ENCODE data around the gene CCDC146. TPM values are rescaled to one million over a fixed set of nuclear protein-coding genes. Genes with fewer than 3 reads are reported as not detected.
A peak's percentile ranks its signal among the peaks of the same experiment; 100 is the strongest.
"Not testable (repeated sequence)": the region's sequence is repeated elsewhere in the genome, so short reads cannot be mapped to it uniquely, and the experiment has no call there.

The CCDC146 gene
- total RNA-seq, 4 donors from 2014 or later = 12.8 to 34.0 (median 29.3) TPM

DNA sequence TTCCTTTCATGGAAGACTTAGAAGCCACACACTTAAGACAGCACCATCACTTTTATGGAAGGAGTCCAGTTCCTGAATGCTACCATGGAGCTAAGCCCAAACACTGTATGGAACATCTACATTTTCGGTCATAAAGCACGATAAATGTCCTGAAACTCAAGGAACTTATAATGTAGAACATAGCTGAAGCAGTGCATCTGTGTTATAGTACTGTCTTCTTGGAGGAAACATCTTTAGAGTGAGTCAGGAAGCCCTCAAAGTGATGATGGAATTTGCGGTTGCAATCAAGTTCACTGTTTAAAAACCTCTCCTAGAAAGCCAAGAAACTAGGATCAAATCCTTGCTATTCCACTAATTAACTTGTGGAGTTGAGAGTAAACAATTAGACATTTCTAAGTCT is 16.5 kb upstream of the CCDC146 start:
- H3K4me1 ChIP-seq; H3K27ac ChIP-seq; H3K27me3 ChIP-seq; H3K9me3 ChIP-seq; H3K4me3 ChIP-seq; DNase-seq; intact Hi-C loops (cut with DNase I; ENCODE audit: low total_unique reads); H3K36me3 ChIP-seq: not testable (repeated sequence)

DNA sequence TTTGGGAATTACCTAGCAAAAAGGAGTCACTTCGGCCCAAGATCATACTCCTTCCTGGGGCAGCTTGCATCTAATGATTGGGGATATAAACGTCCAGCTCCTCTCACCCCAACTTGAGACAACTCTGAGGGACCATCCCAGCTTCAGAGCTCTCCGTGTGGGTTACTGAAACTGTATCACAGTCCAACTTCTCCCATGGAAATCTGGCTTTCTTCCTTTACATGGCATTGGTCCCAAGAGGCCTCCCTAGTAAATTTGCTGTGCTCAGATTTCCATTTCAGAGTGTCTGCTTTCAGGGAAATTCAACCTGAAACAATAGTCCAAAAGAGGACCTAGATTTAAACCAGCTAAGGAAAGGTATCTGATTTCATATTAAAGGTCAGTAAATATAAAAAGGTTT is 14.8 kb upstream of the CCDC146 start:
- H3K4me3 ChIP-seq; H3K4me1 ChIP-seq; H3K9me3 ChIP-seq; H3K36me3 ChIP-seq; H3K27me3 ChIP-seq; intact Hi-C loops (cut with DNase I; ENCODE audit: low total_unique reads); DNase-seq: not testable (repeated sequence)
- H3K27ac ChIP-seq = peak overlapping the region; percentile 5 to 8

DNA sequence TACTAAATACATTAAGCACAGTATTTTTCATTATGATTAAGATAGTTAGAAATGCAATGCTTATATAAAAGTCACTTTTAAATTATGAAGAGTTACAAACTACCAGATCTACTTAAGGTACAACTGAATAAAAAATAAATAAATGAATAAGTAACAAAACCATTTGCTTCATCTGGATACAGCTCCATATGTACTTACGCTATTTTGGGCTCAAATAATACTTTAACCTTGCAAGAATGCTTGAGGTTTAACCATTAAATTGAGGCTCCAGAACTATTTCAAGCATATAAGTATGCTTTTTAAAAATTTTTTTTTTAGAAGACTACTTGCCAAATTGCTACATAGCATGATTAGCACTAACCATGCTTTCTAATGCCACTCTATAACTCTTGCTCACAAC is 14.1 kb upstream of the CCDC146 start:
- H3K4me1 ChIP-seq; H3K4me3 ChIP-seq; H3K9me3 ChIP-seq; H3K27me3 ChIP-seq; intact Hi-C loops (cut with DNase I; ENCODE audit: low total_unique reads); H3K36me3 ChIP-seq; H3K27ac ChIP-seq; DNase-seq: not testable (repeated sequence)

DNA sequence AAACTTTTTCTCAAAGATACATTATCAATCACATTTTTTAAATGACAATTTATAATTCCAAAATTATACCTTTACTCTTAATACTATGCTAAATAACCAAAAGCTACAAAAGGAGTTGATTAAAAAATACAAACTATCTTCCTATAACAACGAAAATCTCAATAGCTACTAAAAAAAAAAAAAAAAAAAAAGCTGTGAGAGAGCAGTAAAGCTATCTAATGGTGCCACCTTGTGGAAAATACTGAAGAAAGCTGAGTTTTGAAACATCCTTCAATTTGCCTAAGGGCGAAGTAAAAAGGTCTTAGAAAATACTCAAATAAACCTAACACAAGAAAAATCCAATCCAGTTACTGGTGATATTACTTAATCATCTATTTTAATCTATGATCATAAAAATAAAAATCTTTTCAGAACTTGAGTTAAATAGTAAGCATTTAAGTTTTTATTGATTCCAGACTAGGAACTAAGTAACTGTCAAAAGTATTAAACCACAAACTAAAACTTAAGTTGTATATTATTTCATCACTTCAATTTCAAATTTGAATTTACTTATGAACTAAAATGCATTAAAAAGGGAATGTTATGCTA is 9.6 kb upstream of the CCDC146 start:
- H3K4me1 ChIP-seq = not testable (repeated sequence)

DNA sequence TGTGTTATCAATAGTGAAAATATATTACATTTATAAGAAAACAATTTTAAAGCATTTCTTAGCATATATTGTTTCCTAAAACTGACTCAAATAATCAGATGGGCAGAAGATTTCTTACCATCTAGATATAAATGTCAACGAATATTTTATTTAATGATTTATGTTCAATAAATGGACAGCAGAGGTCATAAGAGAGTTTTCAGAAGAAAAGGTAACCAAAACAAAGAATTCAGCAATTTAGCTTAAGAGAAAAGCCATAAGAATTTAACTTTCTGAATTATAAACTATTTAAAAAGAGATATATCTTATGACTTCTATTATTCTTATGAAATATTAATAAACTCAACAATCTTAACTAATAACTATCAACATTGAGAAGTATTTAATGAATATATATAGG is 3.1 kb downstream of the CCDC146 start:
- H3K36me3 ChIP-seq; H3K4me1 ChIP-seq; H3K27me3 ChIP-seq; intact Hi-C loops (cut with DNase I; ENCODE audit: low total_unique reads); DNase-seq; H3K27ac ChIP-seq; H3K9me3 ChIP-seq; H3K4me3 ChIP-seq: not testable (repeated sequence)

More for the DNA sequence above, 9.6 kb upstream of the CCDC146 start:
- H3K36me3 ChIP-seq; intact Hi-C loops (cut with DNase I; ENCODE audit: low total_unique reads); H3K27me3 ChIP-seq; DNase-seq; H3K4me3 ChIP-seq; H3K27ac ChIP-seq; H3K9me3 ChIP-seq: not testable (repeated sequence)
- TF ChIP-seq, protein P1, sequence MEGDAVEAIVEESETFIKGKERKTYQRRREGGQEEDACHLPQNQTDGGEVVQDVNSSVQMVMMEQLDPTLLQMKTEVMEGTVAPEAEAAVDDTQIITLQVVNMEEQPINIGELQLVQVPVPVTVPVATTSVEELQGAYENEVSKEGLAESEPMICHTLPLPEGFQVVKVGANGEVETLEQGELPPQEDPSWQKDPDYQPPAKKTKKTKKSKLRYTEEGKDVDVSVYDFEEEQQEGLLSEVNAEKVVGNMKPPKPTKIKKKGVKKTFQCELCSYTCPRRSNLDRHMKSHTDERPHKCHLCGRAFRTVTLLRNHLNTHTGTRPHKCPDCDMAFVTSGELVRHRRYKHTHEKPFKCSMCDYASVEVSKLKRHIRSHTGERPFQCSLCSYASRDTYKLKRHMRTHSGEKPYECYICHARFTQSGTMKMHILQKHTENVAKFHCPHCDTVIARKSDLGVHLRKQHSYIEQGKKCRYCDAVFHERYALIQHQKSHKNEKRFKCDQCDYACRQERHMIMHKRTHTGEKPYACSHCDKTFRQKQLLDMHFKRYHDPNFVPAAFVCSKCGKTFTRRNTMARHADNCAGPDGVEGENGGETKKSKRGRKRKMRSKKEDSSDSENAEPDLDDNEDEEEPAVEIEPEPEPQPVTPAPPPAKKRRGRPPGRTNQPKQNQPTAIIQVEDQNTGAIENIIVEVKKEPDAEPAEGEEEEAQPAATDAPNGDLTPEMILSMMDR (IDR thresholded peaks at IDR 0.05) = peak in 1 of 4 experiments; percentile 10

DNA sequence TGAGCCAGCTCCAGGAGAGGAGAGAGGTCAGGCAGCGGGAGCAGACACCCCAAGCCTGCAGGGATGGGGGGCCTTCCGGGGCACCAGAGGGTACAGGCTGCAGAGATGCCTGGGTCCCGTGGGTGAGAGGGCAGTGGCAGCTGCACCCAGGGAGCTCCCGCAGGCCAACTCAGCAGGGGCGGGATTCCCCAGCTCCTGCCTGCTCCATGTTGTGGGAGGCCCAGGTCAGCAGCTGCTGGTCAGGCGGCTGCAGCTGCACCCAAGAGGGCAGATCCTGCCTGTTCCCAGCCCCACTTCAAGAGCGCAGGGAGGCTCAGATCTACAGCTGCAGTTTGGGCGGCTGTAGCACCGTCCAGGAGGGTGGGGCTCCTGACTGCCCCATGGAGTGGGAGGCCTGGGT is 4.6 kb downstream of the CCDC146 start:
- intact Hi-C loops (cut with DNase I; ENCODE audit: low total_unique reads); H3K9me3 ChIP-seq; H3K4me1 ChIP-seq; H3K4me3 ChIP-seq; H3K27me3 ChIP-seq; H3K27ac ChIP-seq; DNase-seq; H3K36me3 ChIP-seq: not testable (repeated sequence)

DNA sequence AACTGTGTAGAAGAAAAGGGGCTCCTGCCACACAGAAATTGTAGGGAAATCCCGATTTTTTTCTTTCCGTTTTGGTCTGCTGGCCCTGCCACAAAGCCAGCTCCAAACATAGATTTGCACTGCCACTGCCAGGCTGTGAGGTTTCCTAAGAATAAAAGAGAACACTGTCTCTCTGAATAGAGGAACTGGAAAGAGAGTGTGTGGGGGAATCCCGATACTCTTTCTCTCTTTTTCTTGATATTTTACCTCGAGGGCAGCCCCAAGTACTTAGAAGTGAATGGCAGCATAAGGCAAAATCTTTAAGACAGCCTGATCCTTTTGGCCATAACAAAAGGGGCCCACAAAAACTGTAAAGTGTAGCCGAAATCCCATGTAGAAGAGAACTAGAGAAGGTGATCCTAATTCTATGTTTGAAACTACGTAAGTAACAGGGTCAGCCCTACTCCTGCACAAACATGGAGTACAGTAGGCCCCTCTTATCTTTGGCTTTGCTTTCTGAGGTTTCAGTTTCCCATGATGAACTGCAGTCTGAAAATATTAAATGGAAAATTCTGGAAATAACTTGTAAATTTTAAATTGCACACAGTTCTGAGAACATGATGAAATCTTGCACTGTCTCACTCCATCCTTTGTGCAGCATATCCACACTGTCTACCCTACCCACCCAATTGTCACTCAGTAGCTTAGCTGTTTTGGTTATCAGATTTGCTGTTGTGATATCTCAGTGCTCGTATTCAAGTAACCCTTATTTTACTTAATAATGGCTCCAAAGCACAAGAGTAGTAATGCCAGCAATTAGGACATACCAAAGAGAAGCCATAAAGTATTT is 6.4 kb downstream of the CCDC146 start:
- H3K36me3 ChIP-seq; H3K4me1 ChIP-seq; DNase-seq; H3K27me3 ChIP-seq; H3K4me3 ChIP-seq; intact Hi-C loops (cut with DNase I; ENCODE audit: low total_unique reads); H3K9me3 ChIP-seq: not testable (repeated sequence)
- H3K27ac ChIP-seq = peak overlapping the region in 1 of 2 donors; percentile 45

DNA sequence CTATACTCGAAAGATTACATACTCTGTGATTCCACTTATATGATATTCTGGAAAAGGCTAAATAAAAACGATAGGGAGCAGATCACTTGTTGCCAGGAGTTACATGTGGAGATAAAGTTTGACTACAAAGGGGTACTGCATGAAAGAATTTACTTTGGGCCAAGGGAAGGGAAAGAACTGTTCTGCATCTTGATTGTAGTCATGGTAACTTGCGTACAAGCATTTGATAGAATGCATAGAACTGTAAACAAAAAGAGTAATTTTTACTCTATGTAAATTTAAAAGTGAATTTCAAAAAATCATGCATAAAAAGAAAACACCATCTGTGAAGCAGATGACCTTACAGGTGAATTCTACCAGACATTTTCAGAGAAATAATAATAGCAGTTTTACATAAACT is 9.4 kb downstream of the CCDC146 start:
- DNase-seq; H3K9me3 ChIP-seq; intact Hi-C loops (cut with DNase I; ENCODE audit: low total_unique reads); H3K27me3 ChIP-seq; H3K27ac ChIP-seq; H3K4me3 ChIP-seq; H3K4me1 ChIP-seq; H3K36me3 ChIP-seq: not testable (repeated sequence)

DNA sequence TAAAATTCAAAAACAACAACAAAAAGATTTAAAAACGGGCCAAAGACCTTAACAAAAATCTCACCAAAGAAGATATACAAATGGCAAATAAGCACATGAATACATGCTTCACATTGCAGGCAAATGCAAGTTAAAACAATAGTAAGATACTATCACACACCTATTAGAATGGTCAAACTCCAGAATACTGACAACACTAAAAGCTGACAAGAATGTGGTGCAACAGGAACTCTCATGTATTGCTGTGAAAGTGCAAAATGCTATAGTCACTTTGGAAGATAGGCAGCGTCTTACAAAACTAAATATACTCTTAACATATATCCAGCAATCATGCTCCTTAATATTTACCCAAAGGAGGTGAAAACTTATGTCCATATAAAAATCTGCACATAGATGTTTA is 16.3 kb downstream of the CCDC146 start:
- H3K4me3 ChIP-seq; H3K27ac ChIP-seq; H3K27me3 ChIP-seq; H3K9me3 ChIP-seq; intact Hi-C loops (cut with DNase I; ENCODE audit: low total_unique reads); H3K36me3 ChIP-seq; DNase-seq; H3K4me1 ChIP-seq: not testable (repeated sequence)

DNA sequence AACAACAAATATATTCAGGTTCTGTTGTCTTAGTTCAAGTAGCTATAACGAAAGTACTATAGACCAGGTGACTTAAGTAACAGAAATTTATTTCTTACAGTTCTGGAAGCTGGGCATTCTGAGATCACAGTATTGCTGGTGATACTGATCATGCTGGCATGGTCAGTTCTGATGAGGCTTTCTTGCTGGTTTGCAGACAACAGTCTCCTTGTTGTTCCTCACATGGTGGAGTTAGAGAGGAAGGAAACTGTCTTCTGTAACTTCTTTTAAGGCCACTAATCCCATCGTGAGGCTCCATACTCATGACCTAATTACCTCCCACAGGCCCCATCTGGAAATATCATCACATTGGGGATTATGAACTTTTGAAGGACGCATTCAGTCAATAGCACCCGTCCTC is 17.9 kb downstream of the CCDC146 start:
- H3K4me3 ChIP-seq; intact Hi-C loops (cut with DNase I; ENCODE audit: low total_unique reads): not testable (repeated sequence)

DNA sequence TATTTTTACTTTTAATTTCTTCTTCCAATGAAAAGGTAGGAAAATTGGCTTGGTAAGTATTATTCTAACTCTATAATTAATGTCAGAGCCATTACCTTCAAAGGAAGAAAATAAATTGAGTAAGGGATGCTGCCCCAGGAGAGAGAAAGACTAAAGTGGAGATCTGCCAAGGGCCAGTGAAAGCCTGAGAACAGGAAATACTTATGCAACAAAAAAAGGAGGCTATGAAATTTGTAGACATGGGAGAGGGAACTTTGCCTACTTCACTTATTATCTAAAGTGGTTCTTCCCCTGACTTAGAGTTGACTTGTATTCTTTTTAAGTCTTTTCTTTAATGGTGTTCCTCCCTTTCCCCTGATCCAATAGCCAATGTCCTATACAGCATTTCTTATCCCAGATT is 29.8 kb downstream of the CCDC146 start:
- H3K27ac ChIP-seq; H3K4me3 ChIP-seq; intact Hi-C loops (cut with DNase I; ENCODE audit: low total_unique reads); H3K9me3 ChIP-seq; H3K36me3 ChIP-seq; H3K4me1 ChIP-seq; H3K27me3 ChIP-seq; DNase-seq: not testable (repeated sequence)

More for the DNA sequence above, 17.9 kb downstream of the CCDC146 start:
- DNase-seq, H3K4me1 ChIP-seq, H3K36me3 ChIP-seq, H3K27me3 ChIP-seq, H3K27ac ChIP-seq: not testable (repeated sequence)
- peaks cover 0 to 10% of the 10 kb centered on the region in 2 donors for H3K9me3 ChIP-seq

DNA sequence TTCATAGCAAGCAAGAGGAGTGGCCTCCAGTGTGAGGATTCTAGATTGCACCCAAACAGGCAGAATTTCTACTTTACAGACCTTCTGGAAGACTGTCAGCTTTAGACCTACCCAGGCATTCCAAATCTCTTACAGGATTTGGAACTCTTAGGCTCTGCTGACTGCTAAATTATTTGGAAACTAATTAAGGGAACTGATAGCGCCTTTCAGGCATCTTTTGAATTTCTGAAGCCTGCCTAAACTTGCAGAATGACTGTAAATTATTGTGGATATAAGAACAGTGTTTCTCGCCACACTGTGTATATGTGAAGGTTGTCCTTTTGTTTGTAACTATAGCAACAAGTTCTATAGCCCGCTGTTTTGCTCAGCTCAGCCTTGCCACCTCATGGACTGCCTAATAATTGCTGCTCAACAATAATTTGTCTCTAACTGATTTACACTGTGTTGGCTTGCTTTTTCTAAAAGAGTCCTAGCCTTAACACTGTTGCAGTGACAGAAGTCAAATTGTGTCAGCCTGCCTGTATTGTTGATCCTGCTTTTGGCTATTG is 32.6 kb downstream of the CCDC146 start:
- H3K9me3 ChIP-seq; H3K4me1 ChIP-seq; H3K27ac ChIP-seq; H3K4me3 ChIP-seq; H3K36me3 ChIP-seq; H3K27me3 ChIP-seq; intact Hi-C loops (cut with DNase I; ENCODE audit: low total_unique reads); DNase-seq: not testable (repeated sequence)
